GM12878 (cell line): Measurements from ENCODE around the gene ZFP90.

Experiments
- CHD2 ChIP-seq: IDR thresholded peaks from 2 replicates; pipeline ENCODE4 v1.6.1; 2011; ENCODE audit warnings: low read depth, low read length, improper control_type of control experiment, borderline replicate concordance
- EZH2 ChIP-seq: IDR thresholded peaks from 2 replicates; pipeline ENCODE4 v1.6.1; 2012; ENCODE audit warnings: low read depth, mild to moderate bottlenecking, control low read depth, inconsistent platforms, low read length, borderline replicate concordance; ENCODE audit not compliant: control insufficient read depth
- GABPA ChIP-seq: IDR thresholded peaks from 2 replicates; pipeline ENCODE4 v1.6.1; 2014; ENCODE audit warnings: antibody characterized with exemption, low read depth, mild to moderate bottlenecking, inconsistent platforms
- HDAC6 ChIP-seq: fragments of 200-600 bp; sonication (generic); IDR thresholded peaks from one replicate; pipeline ENCODE4 v1.8.0; 2017; ENCODE audit warnings: antibody characterized with exemption; ENCODE audit not compliant: unreplicated experiment
- NR2C2 ChIP-seq: IDR thresholded peaks from 2 replicates; pipeline ENCODE4 v1.6.1; 2011; ENCODE audit warnings: borderline replicate concordance, low read depth; ENCODE audit not compliant: control insufficient read depth, insufficient read length
- RFX5 ChIP-seq: IDR thresholded peaks from 2 replicates; pipeline ENCODE4 v1.6.1; 2011; ENCODE audit warnings: low read depth, low read length, improper control_type of control experiment
- TF ChIP-seq, protein P1 (sequence below): IDR thresholded peaks from 2 replicates; pipeline ENCODE4 v1.6.1; 2012; ENCODE audit warnings: low read length, inconsistent platforms
- TF ChIP-seq, protein P2 (sequence below), 3 experiments: IDR thresholded peaks in 2 of 3; conservative IDR thresholded peaks in 1 of 3; 2 replicates each; pipeline ENCODE4 v1.5.1; 2011; ENCODE audit warnings: low read depth in 3 of 3, low read length in 3 of 3, mild to moderate bottlenecking in 3 of 3, control low read depth in 2 of 3, moderate library complexity in 2 of 3, inconsistent platforms in 1 of 3, mixed read lengths in 1 of 3; ENCODE audit not compliant: control insufficient read depth in 2 of 3, insufficient read depth in 1 of 3; ENCODE audit errors: extremely low read depth in 1 of 3
- TF ChIP-seq, protein P3 (sequence below): IDR thresholded peaks from 2 replicates; pipeline ENCODE4 v1.6.1; 2012; ENCODE audit warnings: low read depth, low read length, improper control_type of control experiment
- TF ChIP-seq, protein P4 (sequence below): IDR thresholded peaks from 2 replicates; pipeline ENCODE4 v1.6.1; 2012; ENCODE audit warnings: improper control_type of control experiment, low read depth, low read length; ENCODE audit not compliant: insufficient replicate concordance

DNA sequence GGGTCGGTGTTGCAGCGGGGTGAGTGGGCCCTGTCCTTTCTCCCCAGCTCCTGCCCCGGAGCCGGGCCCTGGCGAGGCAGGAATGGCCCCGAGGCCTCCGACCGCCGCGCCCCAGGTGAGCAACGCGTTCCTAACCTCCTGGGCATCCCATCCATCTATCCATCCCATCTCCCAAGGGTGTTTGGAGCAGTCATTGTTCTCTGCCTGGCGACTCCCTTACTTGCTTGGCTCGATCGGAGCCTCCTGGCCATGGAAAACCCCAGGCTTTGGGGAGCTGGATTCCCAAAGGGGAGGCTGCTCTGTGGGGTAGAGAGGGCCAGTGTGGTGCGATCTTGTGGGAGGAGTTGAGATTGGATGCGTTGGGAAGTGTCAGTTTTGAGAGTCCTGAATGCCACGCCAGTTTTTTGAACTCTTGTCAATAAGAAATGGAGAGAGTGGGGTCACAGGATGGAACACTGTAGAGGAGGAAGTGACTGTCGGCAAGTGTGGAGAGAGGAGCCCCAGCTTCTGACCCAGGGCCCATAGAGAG is 684 bp downstream of the ZFP90 start:
- no peak for TF ChIP-seq RFX5
- TF ChIP-seq, protein P1, sequence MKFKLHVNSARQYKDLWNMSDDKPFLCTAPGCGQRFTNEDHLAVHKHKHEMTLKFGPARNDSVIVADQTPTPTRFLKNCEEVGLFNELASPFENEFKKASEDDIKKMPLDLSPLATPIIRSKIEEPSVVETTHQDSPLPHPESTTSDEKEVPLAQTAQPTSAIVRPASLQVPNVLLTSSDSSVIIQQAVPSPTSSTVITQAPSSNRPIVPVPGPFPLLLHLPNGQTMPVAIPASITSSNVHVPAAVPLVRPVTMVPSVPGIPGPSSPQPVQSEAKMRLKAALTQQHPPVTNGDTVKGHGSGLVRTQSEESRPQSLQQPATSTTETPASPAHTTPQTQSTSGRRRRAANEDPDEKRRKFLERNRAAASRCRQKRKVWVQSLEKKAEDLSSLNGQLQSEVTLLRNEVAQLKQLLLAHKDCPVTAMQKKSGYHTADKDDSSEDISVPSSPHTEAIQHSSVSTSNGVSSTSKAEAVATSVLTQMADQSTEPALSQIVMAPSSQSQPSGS = no peak
- TF ChIP-seq HDAC6 = no peak
- TF ChIP-seq, protein P2, sequence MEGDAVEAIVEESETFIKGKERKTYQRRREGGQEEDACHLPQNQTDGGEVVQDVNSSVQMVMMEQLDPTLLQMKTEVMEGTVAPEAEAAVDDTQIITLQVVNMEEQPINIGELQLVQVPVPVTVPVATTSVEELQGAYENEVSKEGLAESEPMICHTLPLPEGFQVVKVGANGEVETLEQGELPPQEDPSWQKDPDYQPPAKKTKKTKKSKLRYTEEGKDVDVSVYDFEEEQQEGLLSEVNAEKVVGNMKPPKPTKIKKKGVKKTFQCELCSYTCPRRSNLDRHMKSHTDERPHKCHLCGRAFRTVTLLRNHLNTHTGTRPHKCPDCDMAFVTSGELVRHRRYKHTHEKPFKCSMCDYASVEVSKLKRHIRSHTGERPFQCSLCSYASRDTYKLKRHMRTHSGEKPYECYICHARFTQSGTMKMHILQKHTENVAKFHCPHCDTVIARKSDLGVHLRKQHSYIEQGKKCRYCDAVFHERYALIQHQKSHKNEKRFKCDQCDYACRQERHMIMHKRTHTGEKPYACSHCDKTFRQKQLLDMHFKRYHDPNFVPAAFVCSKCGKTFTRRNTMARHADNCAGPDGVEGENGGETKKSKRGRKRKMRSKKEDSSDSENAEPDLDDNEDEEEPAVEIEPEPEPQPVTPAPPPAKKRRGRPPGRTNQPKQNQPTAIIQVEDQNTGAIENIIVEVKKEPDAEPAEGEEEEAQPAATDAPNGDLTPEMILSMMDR (IDR thresholded peaks at IDR 0.05 in 2 of 3, conservative IDR thresholded peaks at IDR 0.05 in 1 of 3; ENCODE audit: control insufficient read depth in 2 of 3, extremely low read depth in 1 of 3, insufficient read depth in 1 of 3, low read depth in 3 of 3, low read length in 3 of 3) = no peak
- no peak for TF ChIP-seq NR2C2
- no peak for TF ChIP-seq GABPA
- TF ChIP-seq, protein P3, sequence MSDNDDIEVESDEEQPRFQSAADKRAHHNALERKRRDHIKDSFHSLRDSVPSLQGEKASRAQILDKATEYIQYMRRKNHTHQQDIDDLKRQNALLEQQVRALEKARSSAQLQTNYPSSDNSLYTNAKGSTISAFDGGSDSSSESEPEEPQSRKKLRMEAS = no peak
- no peak for TF ChIP-seq EZH2
- TF ChIP-seq CHD2 = no peak
- TF ChIP-seq, protein P4, sequence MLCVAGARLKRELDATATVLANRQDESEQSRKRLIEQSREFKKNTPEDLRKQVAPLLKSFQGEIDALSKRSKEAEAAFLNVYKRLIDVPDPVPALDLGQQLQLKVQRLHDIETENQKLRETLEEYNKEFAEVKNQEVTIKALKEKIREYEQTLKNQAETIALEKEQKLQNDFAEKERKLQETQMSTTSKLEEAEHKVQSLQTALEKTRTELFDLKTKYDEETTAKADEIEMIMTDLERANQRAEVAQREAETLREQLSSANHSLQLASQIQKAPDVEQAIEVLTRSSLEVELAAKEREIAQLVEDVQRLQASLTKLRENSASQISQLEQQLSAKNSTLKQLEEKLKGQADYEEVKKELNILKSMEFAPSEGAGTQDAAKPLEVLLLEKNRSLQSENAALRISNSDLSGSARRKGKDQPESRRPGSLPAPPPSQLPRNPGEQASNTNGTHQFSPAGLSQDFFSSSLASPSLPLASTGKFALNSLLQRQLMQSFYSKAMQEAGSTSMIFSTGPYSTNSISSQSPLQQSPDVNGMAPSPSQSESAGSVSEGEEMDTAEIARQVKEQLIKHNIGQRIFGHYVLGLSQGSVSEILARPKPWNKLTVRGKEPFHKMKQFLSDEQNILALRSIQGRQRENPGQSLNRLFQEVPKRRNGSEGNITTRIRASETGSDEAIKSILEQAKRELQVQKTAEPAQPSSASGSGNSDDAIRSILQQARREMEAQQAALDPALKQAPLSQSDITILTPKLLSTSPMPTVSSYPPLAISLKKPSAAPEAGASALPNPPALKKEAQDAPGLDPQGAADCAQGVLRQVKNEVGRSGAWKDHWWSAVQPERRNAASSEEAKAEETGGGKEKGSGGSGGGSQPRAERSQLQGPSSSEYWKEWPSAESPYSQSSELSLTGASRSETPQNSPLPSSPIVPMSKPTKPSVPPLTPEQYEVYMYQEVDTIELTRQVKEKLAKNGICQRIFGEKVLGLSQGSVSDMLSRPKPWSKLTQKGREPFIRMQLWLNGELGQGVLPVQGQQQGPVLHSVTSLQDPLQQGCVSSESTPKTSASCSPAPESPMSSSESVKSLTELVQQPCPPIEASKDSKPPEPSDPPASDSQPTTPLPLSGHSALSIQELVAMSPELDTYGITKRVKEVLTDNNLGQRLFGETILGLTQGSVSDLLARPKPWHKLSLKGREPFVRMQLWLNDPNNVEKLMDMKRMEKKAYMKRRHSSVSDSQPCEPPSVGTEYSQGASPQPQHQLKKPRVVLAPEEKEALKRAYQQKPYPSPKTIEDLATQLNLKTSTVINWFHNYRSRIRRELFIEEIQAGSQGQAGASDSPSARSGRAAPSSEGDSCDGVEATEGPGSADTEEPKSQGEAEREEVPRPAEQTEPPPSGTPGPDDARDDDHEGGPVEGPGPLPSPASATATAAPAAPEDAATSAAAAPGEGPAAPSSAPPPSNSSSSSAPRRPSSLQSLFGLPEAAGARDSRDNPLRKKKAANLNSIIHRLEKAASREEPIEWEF = no peak
